WTC11 (cell line): ENCODE measurements around the gene RPL22L1. TPM values are rescaled to one million over a fixed set of nuclear protein-coding genes. Genes with fewer than 3 reads are reported as not detected.

Experiments used
- ATAC-seq: fragments of 200-7000 bp; cut with Tn5 transposase; 2 replicates; pipeline ENCODE4 v1.10.0; 2021; ENCODE audit warnings: mild to moderate bottlenecking, moderate library complexity
- CTCF ChIA-PET: fragments of 300-600 bp; sonication (Branson Sonifier 250); formaldehyde crosslinking; loops from one replicate; lab custom pipeline; 2021; ENCODE audit warnings: antibody characterized with exemption; lab: Charles Lee
- POLR2A ChIA-PET: fragments of 350-600 bp; sonication (Branson Sonifier 250); formaldehyde crosslinking; loops from one replicate; lab custom pipeline; 2021; ENCODE audit warnings: antibody characterized with exemption; lab: Charles Lee
- DNase-seq: peaks from one replicate; pipeline ENCODE4 v3.0.0; 2021; ENCODE audit warnings: low spot score
- H3K27ac Mint-ChIP-seq: 2 replicates; pipeline ENCODE4 v1.8.0; 2021; ENCODE audit warnings: mixed read lengths
- H3K27me3 Mint-ChIP-seq: 2 replicates; pipeline ENCODE4 v1.8.0; 2021; ENCODE audit warnings: low read depth, mild to moderate bottlenecking, moderate library complexity, mixed read lengths
- H3K36me3 Mint-ChIP-seq: 2 replicates; pipeline ENCODE4 v1.8.0; 2021; ENCODE audit warnings: mixed read lengths
- H3K4me1 Mint-ChIP-seq: 2 replicates; pipeline ENCODE4 v1.8.0; 2022; ENCODE audit warnings: mixed read lengths
- H3K4me3 Mint-ChIP-seq: 2 replicates; pipeline ENCODE4 v1.8.0; 2021; ENCODE audit warnings: mild to moderate bottlenecking, moderate library complexity, mixed read lengths
- H3K9me3 Mint-ChIP-seq: 2 replicates; pipeline ENCODE4 v1.8.0; 2021; ENCODE audit warnings: mixed read lengths
- AR ChIP-seq: fragments of 250-450 bp; sonication (Bioruptor Pico); IDR thresholded peaks from 2 replicates; pipeline ENCODE4 v1.9.0; 2021; ENCODE audit warnings: mild to moderate bottlenecking
- ATF2 ChIP-seq: sonication (generic); formaldehyde crosslinking; IDR thresholded peaks from 2 replicates; pipeline ENCODE4 v1.8.1; 2022; ENCODE audit warnings: low read depth, missing genetic modification reagents, borderline replicate concordance
- ATF6 ChIP-seq: sonication (generic); formaldehyde crosslinking; IDR thresholded peaks from 2 replicates; pipeline ENCODE4 v1.8.1; 2023; ENCODE audit warnings: mild to moderate bottlenecking, missing genetic modification reagents
- E2F5 ChIP-seq: sonication (generic); formaldehyde crosslinking; IDR thresholded peaks from 2 replicates; pipeline ENCODE4 v1.8.1; 2022; ENCODE audit warnings: mild to moderate bottlenecking, moderate library complexity, missing genetic modification reagents
- ERG ChIP-seq: fragments of 250-450 bp; sonication (Bioruptor Pico); IDR thresholded peaks from 2 replicates; pipeline ENCODE4 v1.8.0; 2021; ENCODE audit warnings: mild to moderate bottlenecking
- IRF2 ChIP-seq: sonication (generic); formaldehyde crosslinking; IDR thresholded peaks from 2 replicates; pipeline ENCODE4 v1.8.0; 2022; ENCODE audit warnings: low read depth, missing genetic modification reagents, borderline replicate concordance
- KAT7 ChIP-seq: sonication (generic); formaldehyde crosslinking; IDR thresholded peaks from 2 replicates; pipeline ENCODE4 v1.8.1; 2023; ENCODE audit warnings: missing genetic modification reagents, mild to moderate bottlenecking, borderline replicate concordance
- PREB ChIP-seq: sonication (generic); formaldehyde crosslinking; IDR thresholded peaks from 2 replicates; pipeline ENCODE4 v1.8.1; 2022; ENCODE audit warnings: mild to moderate bottlenecking, missing genetic modification reagents, moderate library complexity, borderline replicate concordance
- TEAD4 ChIP-seq: sonication (generic); formaldehyde crosslinking; IDR thresholded peaks from 2 replicates; pipeline ENCODE4 v1.8.0; 2022; ENCODE audit warnings: mild to moderate bottlenecking, missing genetic modification reagents
- TP53 ChIP-seq: sonication (generic); formaldehyde crosslinking; IDR thresholded peaks from 2 replicates; pipeline ENCODE4 v1.8.1; 2023; ENCODE audit warnings: mild to moderate bottlenecking, missing genetic modification reagents
- USF2 ChIP-seq: sonication (generic); formaldehyde crosslinking; IDR thresholded peaks from 2 replicates; pipeline ENCODE4 v1.8.1; 2023; ENCODE audit warnings: mild to moderate bottlenecking, missing genetic modification reagents, moderate library complexity
- ZNF121 ChIP-seq: sonication (generic); formaldehyde crosslinking; IDR thresholded peaks from 2 replicates; pipeline ENCODE4 v1.8.0; 2023; ENCODE audit warnings: missing genetic modification reagents
- ZNF281 ChIP-seq: sonication (generic); formaldehyde crosslinking; IDR thresholded peaks from 2 replicates; pipeline ENCODE4 v1.8.0; 2023; ENCODE audit warnings: mild to moderate bottlenecking, missing genetic modification reagents
- ZNF396 ChIP-seq: fragments of 250-450 bp; sonication (Bioruptor Pico); IDR thresholded peaks from 2 replicates; pipeline ENCODE4 v1.8.0; 2021; ENCODE audit warnings: mild to moderate bottlenecking, moderate library complexity, borderline replicate concordance
- ZNF423 ChIP-seq: fragments of 250-450 bp; sonication (Bioruptor Pico); IDR thresholded peaks from 2 replicates; pipeline ENCODE4 v2.1.2; 2022; ENCODE audit warnings: mild to moderate bottlenecking, moderate library complexity
- ZNF671 ChIP-seq: fragments of 250-450 bp; sonication (Bioruptor Pico); IDR thresholded peaks from 2 replicates; pipeline ENCODE4 v1.8.0; 2021; ENCODE audit warnings: mild to moderate bottlenecking
- ZSCAN18 ChIP-seq: fragments of 250-450 bp; sonication (Bioruptor Pico); IDR thresholded peaks from 2 replicates; pipeline ENCODE4 v2.1.2; 2022; ENCODE audit warnings: mild to moderate bottlenecking, moderate library complexity
- total RNA-seq: library from RNA; stranded (reverse); gene quantifications from 3 replicates; pipeline ENCODE4 v1.2.3, GENCODE V29; 2021

The RPL22L1 gene
- total RNA-seq, 1 experiment from 2014 or later, result 169 TPM

- TF ChIP-seq ERG, result no peak
- no peak for TF ChIP-seq AR (CRISPR knock-in tag)
- TF ChIP-seq ZNF396 (CRISPR knock-in tag), result no peak
- TF ChIP-seq ZNF671 (CRISPR knock-in tag), result no peak
Observed at GRCh38 chr3:170909129-170909903, 39.3 kb upstream of the RPL22L1 start (continued).

GRCh38 chr3:170908235-170909116 is 38.5 kb upstream of the RPL22L1 start, which contains the start of gene EIF5A2:
TSS of gene EIF5A2 (minus strand) at chr3:170908637. CDS start at chr3:170907806, 831 bp downstream.
- Mint-ChIP-seq H3K27me3 (peaks cover 54% of the 10 kb centered on the region), H3K9me3 (peaks cover 19% of the 10 kb centered on the region), H3K4me1 (peaks cover 11% of the 10 kb centered on the region), H3K4me3 (peak within 1 kb of the TSS; percentile 91), H3K27ac (peak within 1 kb of the TSS; percentile 86; the same call in 1 of the 2 replicates), H3K36me3 (peaks cover 8% of the 10 kb centered on the region)
- POLR2A ChIA-PET, result interaction anchor here (0.7 to 1.2 kb wide), 3 partner anchors 39 to 44 kb away, joined by 3 to 4 read pairs (median 4); partner anchors contain the start of gene RPL22L1
- DNase-seq (peak; percentile 97), ATAC-seq (peak; percentile 96)
- CTCF ChIA-PET, result no interaction called here
- TF ChIP-seq PREB (CRISPR knock-in tag) (peak; percentile 80; the same call in 1 of the 2 replicates), ZNF281 (CRISPR knock-in tag) (peak; percentile 96), E2F5 (CRISPR knock-in tag) (peak; percentile 73; the same call in 1 of the 2 replicates), IRF2 (CRISPR knock-in tag) (no peak), TEAD4 (peak; percentile 67; the same call in 1 of the 2 replicates), TP53 (peak; percentile 95), ATF2 (CRISPR knock-in tag) (no peak), ZNF423 (CRISPR knock-in tag) (no peak), USF2 (CRISPR knock-in tag) (peak; percentile 96), ZSCAN18 (CRISPR knock-in tag) (no peak), ZNF121 (CRISPR knock-in tag) (no peak), KAT7 (CRISPR knock-in tag) (0 out of 2 replicates have a peak, but pooled peaks have one; percentile 37), ATF6 (CRISPR knock-in tag) (no peak)
